Muscle of arm (tissue), 12 donors: ENCODE results near the gene RBM23. TPM values are rescaled to one million over a fixed set of nuclear protein-coding genes. Genes with fewer than 3 reads are reported as not detected.
"Not testable (repeated sequence)": the region's sequence is repeated elsewhere in the genome, so short reads cannot be mapped to it uniquely, and the experiment has no call there.

ENCODE experiments used
- DNase-seq: peaks from one replicate; pipeline ENCODE4 v3.0.0-alpha.2; 2013
- polyA plus RNA-seq, 12 donors: library from polyadenylated mRNA; unstranded; fragments of 120-200 nt; gene quantifications; one replicate each; pipeline ENCODE4 v1.2.1, GENCODE V29; 2013; ENCODE audit not compliant: insufficient read length in 12 of 12

Gene RBM23
- polyA plus RNA-seq, 12 donors: 48.3 to 86.1 (median 57.0) TPM; not detected in 1

DNA sequence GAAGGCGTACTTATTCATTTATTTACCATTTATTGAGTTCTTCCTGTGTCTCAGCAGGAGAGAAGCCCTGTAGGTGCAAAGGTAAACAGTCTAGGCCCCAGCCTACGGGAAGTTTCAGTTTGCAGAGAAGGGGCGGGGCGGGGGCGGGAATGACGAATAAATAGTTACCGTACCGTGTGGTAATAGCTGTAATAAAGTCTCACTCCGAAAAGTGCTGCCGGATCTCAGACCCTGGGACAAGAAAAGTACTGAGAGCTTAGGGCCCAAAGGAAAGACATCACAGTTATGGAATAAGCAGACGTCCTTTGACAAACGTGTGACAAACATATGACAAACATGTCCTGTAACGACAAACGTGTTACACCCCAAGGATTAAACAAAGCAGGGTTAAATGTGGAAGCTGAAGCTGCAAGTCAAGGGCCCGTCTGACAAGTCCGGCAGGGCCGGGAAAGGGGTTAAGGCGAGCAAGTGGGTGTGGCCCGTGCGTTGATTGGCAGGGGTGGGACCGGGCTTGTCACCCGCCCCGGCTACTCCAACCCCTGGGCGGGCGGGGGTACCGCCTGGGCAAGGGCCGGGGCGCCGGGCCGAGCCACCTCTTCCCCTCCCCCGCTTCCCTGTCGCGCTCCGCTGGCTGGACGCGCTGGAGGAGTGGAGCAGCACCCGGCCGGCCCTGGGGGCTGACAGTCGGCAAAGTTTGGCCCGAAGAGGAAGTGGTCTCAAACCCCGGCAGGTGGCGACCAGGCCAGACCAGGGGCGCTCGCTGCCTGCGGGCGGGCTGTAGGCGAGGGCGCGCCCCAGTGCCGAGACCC is 47.5 kb downstream of the RBM23 start, which contains the start of gene LRP10:
Gene LRP10, plus strand, starts transcription at position 517 of the 809 bp plus-strand sequence. CDS start 564 bp downstream, outside the sequence.
- peak; percentile 90 for DNase-seq

GRCh38 chr14:22870811-22871223 is 48.1 kb downstream of the RBM23 start:
- DNase-seq: no peak

GRCh38 chr14:22866874-22867273 is 52.1 kb downstream of the RBM23 start:
- DNase-seq: no peak

DNA sequence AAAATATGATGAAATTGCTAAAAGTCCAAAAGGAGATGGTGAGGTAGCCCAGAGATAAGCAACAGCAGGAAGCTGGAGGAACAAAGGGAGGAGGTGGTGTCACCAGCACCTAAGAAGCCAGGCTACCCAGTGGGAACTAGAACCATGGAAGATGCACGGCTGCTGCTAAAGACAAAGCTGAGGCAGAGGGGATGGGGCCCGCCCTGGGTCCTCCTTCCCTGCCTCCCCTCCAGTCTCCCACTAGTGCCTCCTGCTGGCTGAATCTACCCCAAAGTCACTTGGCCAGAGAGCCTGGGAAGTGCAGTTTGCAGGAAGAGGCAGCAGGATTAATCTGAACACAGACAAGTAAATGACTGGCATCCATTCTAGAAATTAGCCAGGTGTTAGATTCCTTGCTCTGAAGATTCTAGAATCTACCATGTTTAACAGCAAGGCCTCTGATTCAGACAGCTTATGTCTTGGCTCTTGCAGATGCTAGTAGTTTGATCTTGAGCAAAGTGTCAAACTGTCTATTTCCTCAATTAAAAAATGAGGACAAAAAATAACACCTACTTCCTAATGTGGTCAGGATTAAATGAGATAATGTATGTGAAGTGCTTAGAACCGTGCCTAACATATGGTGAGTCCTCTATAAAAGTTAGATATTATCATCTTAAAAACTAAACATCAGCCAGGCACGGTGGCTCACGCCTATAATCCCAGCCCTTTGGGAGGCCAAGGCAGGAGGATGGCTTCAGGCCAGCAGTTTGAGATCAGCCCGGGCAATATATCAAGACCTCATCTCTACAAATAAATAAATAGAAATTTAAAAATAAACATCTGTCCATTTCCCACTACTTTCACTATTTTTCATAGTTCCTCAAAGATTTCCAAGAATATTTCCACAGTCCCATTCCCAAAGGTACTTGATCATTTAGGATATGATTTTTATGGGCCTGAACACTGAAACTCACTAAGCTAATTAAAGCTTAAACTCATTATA is 53.2 kb downstream of the RBM23 start:
- no peak for DNase-seq

DNA sequence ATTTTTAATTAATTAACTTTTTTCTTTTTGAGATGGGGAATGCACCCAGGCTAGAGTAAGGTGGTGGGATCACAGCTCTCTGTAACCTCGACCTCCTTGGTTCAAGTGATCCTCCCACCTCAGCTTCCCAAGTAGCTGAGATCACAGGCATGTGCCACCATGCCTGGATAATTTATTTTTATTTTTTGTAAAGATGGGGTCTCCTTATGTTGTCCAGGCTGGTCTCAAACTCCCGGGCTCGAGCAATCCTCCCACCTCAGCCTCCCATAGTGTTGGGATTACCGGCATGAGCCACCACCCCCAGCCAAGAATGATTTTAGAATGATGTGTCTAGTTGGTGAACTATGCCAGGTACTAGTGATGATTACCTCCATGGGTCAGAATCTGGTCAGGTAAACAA is 54.0 kb downstream of the RBM23 start:
- no peak for DNase-seq

DNA sequence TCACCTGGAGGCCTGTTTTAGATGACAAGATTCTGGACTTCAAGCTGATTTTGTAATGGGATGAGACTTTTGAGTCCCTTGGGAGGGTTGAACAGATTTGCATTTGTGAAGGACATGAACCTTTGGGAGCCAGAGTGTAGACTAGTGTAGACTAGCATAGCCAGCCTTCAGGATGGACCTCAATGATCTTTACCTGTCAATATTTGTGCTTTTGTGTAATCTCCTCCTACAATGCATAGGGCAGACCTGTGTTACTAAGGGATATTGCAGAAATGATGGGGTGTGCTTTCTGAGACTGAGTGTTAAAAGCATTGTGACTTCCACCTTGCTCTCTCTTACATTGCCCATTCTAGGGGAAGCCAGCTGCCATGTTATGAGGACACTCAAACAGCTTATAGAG is 57.3 kb downstream of the RBM23 start:
- DNase-seq: no peak

GRCh38 chr14:22860377-22860776 is 58.6 kb downstream of the RBM23 start:
- DNase-seq: not testable (repeated sequence)

- no peak for DNase-seq
Observed at GRCh38 chr14:22856428-22856827, 62.5 kb downstream of the RBM23 start.

GRCh38 chr14:22854963-22855724 is 63.8 kb downstream of the RBM23 start:
- DNase-seq: no peak

GRCh38 chr14:22854296-22854695 is 64.7 kb downstream of the RBM23 start:
- DNase-seq: not testable (repeated sequence)

DNA sequence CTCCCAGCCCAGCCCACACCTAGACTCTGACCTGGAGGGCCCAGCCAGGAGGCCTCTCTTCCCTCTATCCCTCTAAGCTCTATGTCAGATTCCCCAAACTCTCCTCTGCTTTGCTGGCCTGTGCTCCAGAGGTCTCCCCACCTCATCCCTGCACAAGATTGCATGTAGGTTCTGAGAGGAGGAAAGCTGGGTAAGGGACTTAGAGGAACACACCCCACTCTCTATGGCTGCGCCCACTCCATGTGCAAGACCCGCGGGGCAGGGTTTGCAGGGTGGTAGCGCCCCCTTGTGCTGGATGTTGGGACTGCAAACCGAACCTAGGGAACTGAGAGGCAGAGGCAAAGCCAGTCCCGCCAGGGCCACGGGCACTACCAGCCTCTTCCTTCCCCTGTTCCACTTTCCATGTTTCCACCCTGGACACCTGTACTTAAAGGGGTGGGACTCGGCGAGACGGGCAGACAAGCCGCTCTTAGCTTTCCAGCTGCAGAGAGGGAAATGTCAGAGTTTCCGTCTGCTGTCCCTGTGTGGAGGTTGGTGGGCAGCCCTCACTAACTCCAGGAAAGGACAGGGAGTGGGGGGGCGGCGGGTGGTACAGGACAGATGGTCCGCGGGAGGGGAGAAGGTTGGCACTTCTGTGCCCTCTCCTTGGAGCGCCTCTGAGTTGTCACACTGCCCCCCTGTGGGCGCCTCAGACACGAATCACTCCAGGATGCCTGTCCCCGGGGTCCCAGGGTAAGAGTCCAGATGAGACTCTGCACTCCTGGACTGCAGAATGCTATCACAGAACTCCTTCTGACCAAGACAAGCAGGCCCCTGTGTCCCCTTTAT is 65.8 kb downstream of the RBM23 start:
- peak; percentile 93 for DNase-seq

- DNase-seq: no peak
Observed at GRCh38 chr14:22852599-22852939, 66.4 kb downstream of the RBM23 start.

DNA sequence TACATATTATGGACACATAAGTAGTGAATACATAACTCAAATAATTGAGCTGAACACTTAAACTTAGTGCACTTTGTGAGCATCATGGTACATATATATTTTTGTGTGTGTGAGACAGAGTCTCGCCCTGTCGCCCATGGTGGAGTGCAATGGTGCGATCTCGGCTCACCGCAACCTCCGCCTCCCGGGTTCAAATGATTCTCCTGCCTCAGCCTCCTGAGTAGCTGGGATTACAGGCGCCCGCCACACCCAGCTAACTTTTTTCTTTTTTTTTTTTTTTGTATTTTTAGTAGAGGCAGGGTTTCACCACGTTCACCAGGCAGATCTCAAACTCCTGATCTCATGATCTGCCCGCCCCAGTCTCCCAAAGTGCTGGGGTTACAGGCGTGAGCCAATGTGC is 66.8 kb downstream of the RBM23 start:
- DNase-seq: not testable (repeated sequence)

- DNase-seq: peak; percentile 93
Observed at GRCh38 chr14:22850944-22851764, 67.8 kb downstream of the RBM23 start.

DNA sequence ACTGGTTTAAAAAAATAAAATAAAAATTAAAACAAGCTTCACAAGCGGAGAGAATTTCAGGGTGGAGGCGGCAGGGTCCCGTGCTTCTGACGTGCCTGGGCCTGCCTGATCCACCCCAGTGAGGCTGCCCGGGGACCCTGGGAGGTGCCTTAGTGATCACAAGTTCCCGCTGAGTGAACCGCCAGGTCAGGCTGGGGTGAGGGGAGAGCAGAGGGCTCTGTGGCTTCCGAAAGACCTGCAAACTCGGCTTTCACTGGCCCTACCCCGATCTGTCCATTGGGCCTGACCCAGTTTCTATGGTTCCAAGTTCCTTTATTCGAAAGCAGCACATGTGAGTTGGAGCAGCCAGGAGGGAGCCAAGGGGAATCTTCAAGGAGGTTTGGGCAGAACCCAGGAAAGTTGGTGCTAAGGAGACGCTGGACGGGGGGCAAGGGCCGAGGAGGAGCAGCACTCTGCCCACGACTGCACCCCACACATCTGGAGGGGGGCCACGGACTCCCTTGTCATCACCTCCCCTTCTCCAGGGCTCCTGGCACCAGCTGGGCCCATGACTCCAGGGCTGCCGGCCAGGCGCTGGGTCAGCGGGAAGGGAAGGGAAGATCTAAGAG is 69.6 kb downstream of the RBM23 start:
- peak; percentile 88 for DNase-seq

DNA sequence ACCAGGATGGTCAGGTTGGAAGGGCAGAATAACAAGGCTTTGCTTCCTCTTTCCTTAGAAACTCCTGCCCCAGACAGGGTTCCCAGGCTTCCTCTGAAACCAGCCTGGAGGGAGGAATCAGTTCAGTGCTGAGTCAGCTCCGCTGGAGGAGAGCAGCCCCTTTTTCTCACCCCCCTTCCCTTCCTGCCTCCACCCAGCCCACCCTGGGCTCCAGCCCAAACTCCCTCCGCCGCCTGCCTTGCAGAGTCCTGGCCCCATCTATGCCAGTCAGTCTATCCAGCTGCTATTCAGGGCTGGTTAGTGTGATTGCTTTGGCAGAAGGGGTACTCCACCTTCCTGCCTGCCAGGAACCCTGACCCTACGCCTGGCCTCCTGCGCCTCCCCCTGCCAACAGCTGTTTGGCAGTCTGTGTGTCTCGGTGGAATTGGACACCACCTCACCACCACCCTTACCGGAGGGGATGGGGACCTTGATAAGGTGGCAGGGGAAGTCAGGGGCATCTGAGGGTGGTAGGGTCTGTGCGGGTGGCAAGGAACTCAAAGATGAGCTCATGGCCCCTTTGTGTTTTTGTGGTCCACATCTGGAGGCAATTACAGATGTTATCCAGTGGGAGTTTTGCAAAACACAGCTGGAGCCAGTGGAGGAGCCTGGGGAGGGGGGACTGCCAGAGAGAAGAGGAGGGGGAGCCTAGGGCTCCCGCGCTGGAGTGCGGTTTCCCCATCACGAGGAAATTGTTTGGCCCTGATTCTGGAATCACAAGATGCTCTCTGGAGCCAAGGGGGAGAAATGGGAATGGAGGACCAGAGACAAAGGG is 70.4 kb downstream of the RBM23 start:
- peak; percentile 95 for DNase-seq

- DNase-seq: peak; percentile 35
Observed at GRCh38 chr14:22847661-22848341, 71.1 kb downstream of the RBM23 start.

DNA sequence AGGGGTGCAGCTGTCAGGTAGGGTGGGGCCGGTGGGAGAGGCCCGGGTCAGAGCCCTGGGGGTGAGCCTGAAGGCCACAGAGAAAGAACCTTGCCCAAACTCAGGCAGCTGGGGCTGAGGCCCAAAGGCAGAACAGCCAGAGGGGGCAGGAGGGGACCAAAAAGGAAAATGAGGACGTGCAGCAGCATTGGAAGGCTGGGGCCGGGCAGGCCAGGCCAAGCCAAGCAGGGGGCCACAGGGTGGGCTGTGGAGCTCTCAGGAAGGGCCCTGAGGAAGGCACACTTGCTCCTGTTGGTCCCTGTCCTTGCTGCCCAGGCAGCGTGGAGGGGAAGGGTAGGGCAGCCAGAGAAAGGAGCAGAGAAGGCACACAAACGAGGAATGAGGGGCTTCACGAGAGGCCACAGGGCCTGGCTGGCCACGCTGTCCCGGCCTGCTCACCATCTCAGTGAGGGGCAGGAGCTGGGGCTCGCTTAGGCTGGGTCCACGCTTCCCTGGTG is 72.1 kb downstream of the RBM23 start:
- no peak for DNase-seq
